Measurements from ENCODE around the gene NUP43. TPM values are rescaled to one million over a fixed set of nuclear protein-coding genes. Genes with fewer than 3 reads are reported as not detected.
"Not testable (repeated sequence)": the region's sequence is repeated elsewhere in the genome, so short reads cannot be mapped to it uniquely, and the experiment has no call there.

The NUP43 gene
- total RNA-seq, 1 donor from 2014 or later: 72.2 TPM

GRCh38 chr6:149696901-149697300 is 49.4 kb downstream of the NUP43 start:
- intact Hi-C loops (cut with micrococcal nuclease): no loop called here

- intact Hi-C loops (cut with micrococcal nuclease): no loop called here
Measured at GRCh38 chr6:149694921-149695320, 51.4 kb downstream of the NUP43 start.

- intact Hi-C loops (cut with micrococcal nuclease): no loop called here
Measured at GRCh38 chr6:149691201-149691600, 55.1 kb downstream of the NUP43 start.

- intact Hi-C loops (cut with micrococcal nuclease): loop anchor here (1.0 kb wide), 1 partner anchor 32 kb away; the partner anchor contains the start of gene LATS1
Measured at GRCh38 chr6:149686230-149686629, 60.1 kb downstream of the NUP43 start.

GRCh38 chr6:149683256-149683859 is 63.0 kb downstream of the NUP43 start:
- intact Hi-C loops (cut with micrococcal nuclease): no loop called here

GRCh38 chr6:149681845-149682244 is 64.5 kb downstream of the NUP43 start:
- intact Hi-C loops (cut with micrococcal nuclease): not testable (repeated sequence)

- intact Hi-C loops (cut with micrococcal nuclease): no loop called here
Measured at GRCh38 chr6:149681209-149681608, 65.1 kb downstream of the NUP43 start.

GRCh38 chr6:149680503-149680902 is 65.8 kb downstream of the NUP43 start:
- intact Hi-C loops (cut with micrococcal nuclease): no loop called here

Other genes with a start within 250 kb of the NUP43 start
- 18.3 and 18.6 TPM in 2 replicates for gene PPIL4, start 200.5 kb downstream of the NUP43 start, total RNA-seq
- gene GINM1, start 180.2 kb downstream of the NUP43 start, total RNA-seq: 15.1 and 17.7 TPM in 2 replicates
- 22.3 and 23.3 TPM in 2 replicates for gene KATNA1, start 97.8 kb downstream of the NUP43 start, total RNA-seq
- 37.9 and 40.1 TPM in 2 replicates for gene LATS1, start 28.4 kb downstream of the NUP43 start, total RNA-seq
- gene PCMT1, start 3.2 kb upstream of the NUP43 start, total RNA-seq: 88.0 and 89.8 TPM in 2 replicates
- gene LRP11, start 117.8 kb upstream of the NUP43 start, total RNA-seq: 2.9 and 3.4 TPM in 2 replicates
- not detected in 2 replicates for gene RAET1E, start 151.6 kb upstream of the NUP43 start, total RNA-seq
- gene RAET1G, start 176.6 kb upstream of the NUP43 start, total RNA-seq: not detected in 2 replicates
- gene ULBP2, start 195.5 kb upstream of the NUP43 start, total RNA-seq: 0.16 and 0.50 TPM in 2 replicates
- gene ULBP1, start 217.4 kb upstream of the NUP43 start, total RNA-seq: 0.27 and 0.39 TPM in 2 replicates

All from T-helper 2 cell treated with Interferon-gamma antibody and Interleukin-4, amounts not matched to agents 100 ng/mL and 5 ng/mL, for 36 hours (primary cell).